PFSK-1 (cell line): Measurements from ENCODE around the gene SKAP1.

Source experiments
- FOXP2 ChIP-seq: optimal IDR thresholded peaks from 2 replicates; pipeline ENCODE3; 2011; ENCODE audit warnings: borderline replicate concordance, control low read depth, inconsistent platforms; ENCODE audit not compliant: insufficient read depth; ENCODE audit errors: extremely low read length, extremely low read depth
- POLR2AphosphoS5 ChIP-seq: IDR thresholded peaks from 2 replicates; pipeline ENCODE4 v1.6.1; 2012; ENCODE audit warnings: low read depth, mild to moderate bottlenecking, control low read depth, low read length, moderate library complexity
- REST ChIP-seq, 2 experiments: IDR thresholded peaks; 2 replicates each; pipeline versions ENCODE4 v1.6.1 to v1.8.0; 2011 to 2012; ENCODE audit warnings: low read depth in 2 of 2, low read length in 2 of 2, control low read depth in 1 of 2, inconsistent platforms in 1 of 2, mild to moderate bottlenecking in 1 of 2, moderate library complexity in 1 of 2; ENCODE audit not compliant: insufficient read depth in 1 of 2
- SIN3A ChIP-seq: IDR thresholded peaks from 2 replicates; pipeline ENCODE4 v1.6.1; 2012; ENCODE audit warnings: mild to moderate bottlenecking, low read length, moderate library complexity, borderline replicate concordance; ENCODE audit not compliant: insufficient read depth
- TAF1 ChIP-seq: IDR thresholded peaks from 2 replicates; pipeline ENCODE4 v1.6.1; 2012; ENCODE audit warnings: low read length, control low read depth, borderline replicate concordance; ENCODE audit not compliant: insufficient read depth

SKAP1 gene

DNA sequence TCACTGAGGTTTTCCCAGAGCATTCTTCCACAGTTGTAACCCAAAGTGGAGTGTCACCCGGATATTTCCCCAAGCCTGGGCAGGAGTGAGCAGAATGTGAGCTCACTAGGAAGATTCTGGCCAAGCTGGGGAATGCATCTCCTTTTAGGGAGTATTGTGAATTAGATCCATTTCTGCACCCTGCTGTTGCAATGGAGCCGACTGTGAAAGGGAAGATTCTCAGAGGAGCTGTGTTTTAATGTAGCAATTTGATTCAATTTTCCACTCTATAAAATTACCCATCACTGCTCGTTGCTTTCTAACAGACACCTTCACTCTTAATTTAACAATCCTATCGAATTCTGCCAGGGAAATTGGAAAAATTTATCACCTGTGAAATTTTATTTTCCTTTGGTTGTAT lies 251.7 kb downstream of the SKAP1 start:
- TF ChIP-seq POLR2AphosphoS5 (no peak), REST (IDR thresholded peaks at IDR 0.05; ENCODE audit: insufficient read depth in 1 of 2, low read depth in 2 of 2, low read length in 2 of 2) (no peak), SIN3A (no peak), TAF1 (no peak)

DNA sequence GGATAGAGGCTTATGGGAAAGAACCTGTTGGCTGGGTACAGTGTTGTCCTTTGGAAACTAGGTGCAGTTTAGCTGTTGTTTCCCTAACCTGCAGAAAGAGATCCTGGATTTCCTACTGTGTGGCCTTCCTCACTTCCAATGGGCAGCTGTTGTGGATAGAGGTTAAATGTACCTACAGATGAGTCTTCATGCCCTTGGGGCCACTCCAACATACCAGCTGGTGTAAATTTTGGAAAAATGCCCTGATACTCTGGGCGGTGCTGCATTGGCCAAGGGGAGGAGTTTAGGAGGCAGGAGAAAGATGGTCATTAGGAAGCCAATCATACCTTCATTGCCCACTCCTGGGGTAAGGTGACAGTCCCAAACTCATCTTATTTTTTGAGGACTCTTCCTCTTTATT lies 252.2 kb downstream of the SKAP1 start:
- no peak for TF ChIP-seq POLR2AphosphoS5
- TF ChIP-seq SIN3A, result no peak
- no peak for TF ChIP-seq FOXP2
- TF ChIP-seq REST (IDR thresholded peaks at IDR 0.05; ENCODE audit: insufficient read depth in 1 of 2, low read depth in 2 of 2, low read length in 2 of 2), result no peak
- no peak for TF ChIP-seq TAF1

DNA sequence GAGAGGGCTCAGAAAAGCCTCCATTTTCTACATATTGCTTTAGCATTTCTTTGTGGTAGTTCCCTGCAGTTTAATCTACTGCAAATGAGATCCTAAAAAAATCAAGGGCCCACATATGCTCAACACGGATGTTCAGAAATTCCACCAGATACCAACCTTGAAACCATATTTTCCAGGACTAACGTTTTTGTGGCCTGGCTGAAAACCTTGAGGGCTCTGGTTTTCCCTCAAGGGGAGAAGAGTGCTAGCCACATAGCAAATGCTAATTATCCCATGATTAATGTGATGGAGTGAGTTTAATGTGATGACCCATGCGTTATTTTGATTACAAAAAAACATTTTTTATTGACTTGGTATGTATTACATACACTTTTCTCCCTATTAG lies 253.6 kb downstream of the SKAP1 start:
- TF ChIP-seq TAF1 (no peak), FOXP2 (no peak), POLR2AphosphoS5 (no peak), REST (IDR thresholded peaks at IDR 0.05; ENCODE audit: insufficient read depth in 1 of 2, low read depth in 2 of 2, low read length in 2 of 2) (no peak), SIN3A (no peak)

- TF ChIP-seq POLR2AphosphoS5 (no peak), TAF1 (no peak), SIN3A (no peak), REST (IDR thresholded peaks at IDR 0.05; ENCODE audit: insufficient read depth in 1 of 2, low read depth in 2 of 2, low read length in 2 of 2) (no peak), FOXP2 (no peak)
Observed at GRCh38 chr17:48175692-48176470, 254.1 kb downstream of the SKAP1 start.
